Gastroesophageal sphincter (tissue), 4 donors: ENCODE data around the gene THAP12. TPM values are rescaled to one million over a fixed set of nuclear protein-coding genes. Genes with fewer than 3 reads are reported as not detected.

Experiments used
- ATAC-seq: fragments of 150-250 bp; one replicate; pipeline ENCODE4 v1.9.1; 2016; ENCODE audit warnings: mild to moderate bottlenecking, moderate library complexity
- H3K27ac ChIP-seq, 4 donors: fragments of 200-600 bp; sonication (generic) in 3 of 4; 1 replicate in 3 of 4; 2 replicates in 1 of 4; pipeline ENCODE4 v1.5.1; 2016 to 2019
- H3K27me3 ChIP-seq: fragments of 200-600 bp; sonication (generic); one replicate; pipeline ENCODE4 v1.5.1; 2019
- H3K36me3 ChIP-seq, 2 donors: fragments of 200-600 bp; sonication (generic); one replicate each; pipeline ENCODE4 v1.5.1; 2019; ENCODE audit warnings: control low read depth in 1 of 2
- H3K4me1 ChIP-seq, 3 donors: fragments of 200-600 bp; sonication (generic); 1 replicate in 2 of 3; 2 replicates in 1 of 3; pipeline ENCODE4 v1.5.1; 2016 to 2019; ENCODE audit warnings: control low read depth in 2 of 3
- H3K4me3 ChIP-seq, 2 donors: fragments of 200-600 bp; sonication (generic); one replicate each; pipeline ENCODE4 v1.5.1; 2019; ENCODE audit warnings: mild to moderate bottlenecking in 1 of 2, moderate library complexity in 1 of 2
- H3K9me3 ChIP-seq, 3 donors: fragments of 200-600 bp; sonication (generic); one replicate each; pipeline ENCODE4 v1.5.1; 2017 to 2019; ENCODE audit warnings: control low read depth in 2 of 3
- CTCF ChIP-seq, 4 experiments: fragments of 200-600 bp in 2 of 4; fragments of 450-650 bp in 2 of 4; sonication (generic) in 1 of 4; IDR thresholded peaks; one replicate each; pipeline ENCODE4 v1.5.1; 2017 to 2019; ENCODE audit warnings: antibody characterized with exemption in 4 of 4, mild to moderate bottlenecking in 2 of 4, moderate library complexity in 2 of 4
- EP300 ChIP-seq: sonication (generic); formaldehyde crosslinking; IDR thresholded peaks from one replicate; pipeline ENCODE4 v1.6.1; 2017; ENCODE audit warnings: antibody characterized with exemption, mild to moderate bottlenecking
- POLR2A ChIP-seq, 2 donors: fragments of 450-650 bp; IDR thresholded peaks; one replicate each; pipeline ENCODE4 v1.6.1; 2017; ENCODE audit warnings: antibody characterized with exemption in 2 of 2, mild to moderate bottlenecking in 2 of 2, moderate library complexity in 1 of 2
- POLR2AphosphoS5 ChIP-seq: sonication (generic); formaldehyde crosslinking; IDR thresholded peaks from one replicate; pipeline ENCODE4 v1.6.1; 2017; ENCODE audit warnings: antibody characterized with exemption
- WGBS, 2 donors: methylation state at CpG; one replicate each; pipeline ENCODE4 v1.1.5; 2018; ENCODE audit warnings: low coverage in 1 of 2; 5-methylcytosine and 5-hydroxymethylcytosine counted together
- total RNA-seq, 4 donors: library from RNA; depleted of rRNA; stranded (reverse); fragments of >200 nt; gene quantifications; one replicate each; pipeline ENCODE4 v1.1.0, GENCODE V29; 2016

THAP12 gene
- total RNA-seq, 4 donors from 2014 or later, result 20.7 to 38.6 (median 32.6) TPM

- H3K36me3 ChIP-seq, result peaks cover 0 to 13% of the 10 kb centered on the region in 2 donors
- WGBS, 2 donors, result 88 to 93% methylated on average over 7 to 15 of the region's 16 CpGs
- H3K4me1 ChIP-seq, result peaks cover 0 to 28% (median 0%) of the 10 kb centered on the region in 3 donors
- TF ChIP-seq CTCF (IDR thresholded peaks at IDR 0.05), result no peak
- no peak for TF ChIP-seq EP300
- no peak for TF ChIP-seq POLR2AphosphoS5
- TF ChIP-seq POLR2A (IDR thresholded peaks at IDR 0.05), result no peak
- H3K27ac ChIP-seq, result no peak overlapping the region
- H3K9me3 ChIP-seq, result no peaks in the 10 kb centered on the region
- no peaks in the 10 kb centered on the region for H3K27me3 ChIP-seq
- no peak for ATAC-seq
- no peak overlapping the region for H3K4me3 ChIP-seq
These were observed 15.8 kb downstream of the THAP12 start for GRCh38 chr11:76365038-76365679.

GRCh38 chr11:76362716-76363115 lies 18.2 kb downstream of the THAP12 start:
- Histone ChIP-seq H3K4me1 (peaks cover 0 to 14% (median 0%) of the 10 kb centered on the region in 3 donors), H3K27me3 (no peaks in the 10 kb centered on the region), H3K4me3 (no peak overlapping the region), H3K9me3 (no peaks in the 10 kb centered on the region), H3K36me3 (peaks cover 0 to 28% of the 10 kb centered on the region in 2 donors), H3K27ac (no peak overlapping the region)
- no peak for ATAC-seq
- 93% methylated on average over 7 of the region's 7 CpGs; no CpG with 5 or more reads in 1 of the 2 donors for WGBS, 2 donors
- TF ChIP-seq POLR2A (IDR thresholded peaks at IDR 0.05) (no peak), EP300 (no peak), POLR2AphosphoS5 (no peak), CTCF (IDR thresholded peaks at IDR 0.05) (no peak)

GRCh38 chr11:76361776-76362175 lies 19.2 kb downstream of the THAP12 start:
- H3K4me3 ChIP-seq, result no peak overlapping the region
- H3K9me3 ChIP-seq, result no peaks in the 10 kb centered on the region
- H3K27ac ChIP-seq, result peak overlapping the region in 2 of 4 donors; percentile 6 to 23
- TF ChIP-seq POLR2AphosphoS5, result no peak
- no peak for TF ChIP-seq EP300
- TF ChIP-seq POLR2A (IDR thresholded peaks at IDR 0.05), result no peak
- TF ChIP-seq CTCF (IDR thresholded peaks at IDR 0.05), result no peak
- no peaks in the 10 kb centered on the region for H3K27me3 ChIP-seq
- no peak for ATAC-seq
- H3K36me3 ChIP-seq, result peaks cover 0 to 33% of the 10 kb centered on the region in 2 donors
- peaks cover 0 to 14% (median 0%) of the 10 kb centered on the region in 3 donors for H3K4me1 ChIP-seq
- 56 to 62% methylated on average over 2 of the region's 2 CpGs for WGBS, 2 donors

GRCh38 chr11:76361374-76361773 lies 19.6 kb downstream of the THAP12 start:
- H3K27me3 ChIP-seq, result no peaks in the 10 kb centered on the region
- no peak overlapping the region for H3K4me3 ChIP-seq
- H3K4me1 ChIP-seq, result peaks cover 0 to 14% (median 0%) of the 10 kb centered on the region in 3 donors
- no peaks in the 10 kb centered on the region for H3K9me3 ChIP-seq
- no peak for ATAC-seq
- H3K27ac ChIP-seq, result peak overlapping the region in 2 of 4 donors; percentile 6 to 23
- H3K36me3 ChIP-seq, result peaks cover 0 to 37% of the 10 kb centered on the region in 2 donors
- no peak for TF ChIP-seq POLR2A (IDR thresholded peaks at IDR 0.05)
- TF ChIP-seq POLR2AphosphoS5, result no peak
- no peak for TF ChIP-seq EP300
- TF ChIP-seq CTCF (IDR thresholded peaks at IDR 0.05), result no peak

GRCh38 chr11:76355172-76355571 lies 25.8 kb downstream of the THAP12 start:
- ATAC-seq, result no peak
- TF ChIP-seq CTCF (IDR thresholded peaks at IDR 0.05), result no peak
- TF ChIP-seq POLR2AphosphoS5, result no peak
- TF ChIP-seq POLR2A (IDR thresholded peaks at IDR 0.05), result no peak
- no peak for TF ChIP-seq EP300
- no peak overlapping the region for H3K4me3 ChIP-seq
- H3K9me3 ChIP-seq, result no peaks in the 10 kb centered on the region
- WGBS, 2 donors, result 100% methylated on average over 1 of the region's 1 CpG
- no peaks in the 10 kb centered on the region for H3K27me3 ChIP-seq
- H3K36me3 ChIP-seq, result peaks cover 2 to 84% of the 10 kb centered on the region in 2 donors
- H3K27ac ChIP-seq, result no peak overlapping the region
- H3K4me1 ChIP-seq, result no peaks in the 10 kb centered on the region
